ENCODE results near the gene SPTBN4.

Gene SPTBN4

GRCh38 chr19:40575326-40575725 lies 108.5 kb downstream of the SPTBN4 start:
- Histone ChIP-seq H3K9me3 (ENCODE audit: control insufficient read depth, low read length) (no peaks in the 10 kb centered on the region), H3K9ac (ENCODE audit: low read length) (no peak overlapping the region), H3K4me1 (ENCODE audit: control insufficient read depth, insufficient read depth, low read length) (peaks cover 3% of the 10 kb centered on the region), H3K27me3 (replicated peaks; ENCODE audit: control insufficient read depth, insufficient read depth, low read length) (no peaks in the 10 kb centered on the region), H3K4me3 (ENCODE audit: low read length) (no peak overlapping the region), H3K36me3 (ENCODE audit: control insufficient read depth, insufficient read depth, low read length, severe bottlenecking) (peaks cover 3% of the 10 kb centered on the region)
- DNase-seq (ENCODE audit: low read depth) = no peak

- Histone ChIP-seq H3K4me1 (ENCODE audit: control insufficient read depth, insufficient read depth, low read length) (peaks cover 3% of the 10 kb centered on the region), H3K36me3 (ENCODE audit: control insufficient read depth, insufficient read depth, low read length, severe bottlenecking) (peaks cover 8% of the 10 kb centered on the region), H3K9ac (ENCODE audit: low read length) (peak overlapping the region; percentile 34), H3K9me3 (ENCODE audit: control insufficient read depth, low read length) (no peaks in the 10 kb centered on the region), H3K27me3 (replicated peaks; ENCODE audit: control insufficient read depth, insufficient read depth, low read length) (no peaks in the 10 kb centered on the region), H3K4me3 (ENCODE audit: low read length) (peak overlapping the region; percentile 90)
- no peak for DNase-seq (ENCODE audit: low read depth)
Measured at GRCh38 chr19:40576151-40576584, 109.4 kb downstream of the SPTBN4 start.

GRCh38 chr19:40576585-40577451 lies 110.0 kb downstream of the SPTBN4 start, which contains the start of gene SHKBP1:
TSS of gene SHKBP1 (plus strand) at chr19:40576873. CDS start at chr19:40576900, 27 bp downstream.
- peaks cover 10% of the 10 kb centered on the region for H3K36me3 ChIP-seq (ENCODE audit: control insufficient read depth, insufficient read depth, low read length, severe bottlenecking)
- H3K9ac ChIP-seq (ENCODE audit: low read length) = peak within 1 kb of the TSS; percentile 84
- DNase-seq (ENCODE audit: low read depth) = peak; percentile 97
- no peaks in the 10 kb centered on the region for H3K9me3 ChIP-seq (ENCODE audit: control insufficient read depth, low read length)
- no peaks in the 10 kb centered on the region for H3K27me3 ChIP-seq (replicated peaks; ENCODE audit: control insufficient read depth, insufficient read depth, low read length)
- peaks cover 3% of the 10 kb centered on the region for H3K4me1 ChIP-seq (ENCODE audit: control insufficient read depth, insufficient read depth, low read length)
- peak within 1 kb of the TSS; percentile 90 for H3K4me3 ChIP-seq (ENCODE audit: low read length)

- Histone ChIP-seq H3K27me3 (replicated peaks; ENCODE audit: control insufficient read depth, insufficient read depth, low read length) (no peaks in the 10 kb centered on the region), H3K9me3 (ENCODE audit: control insufficient read depth, low read length) (no peaks in the 10 kb centered on the region), H3K9ac (ENCODE audit: low read length) (no peak overlapping the region), H3K4me3 (ENCODE audit: low read length) (no peak overlapping the region), H3K36me3 (ENCODE audit: control insufficient read depth, insufficient read depth, low read length, severe bottlenecking) (peaks cover 18% of the 10 kb centered on the region), H3K4me1 (ENCODE audit: control insufficient read depth, insufficient read depth, low read length) (peaks cover 3% of the 10 kb centered on the region)
- DNase-seq (ENCODE audit: low read depth) = no peak
Measured at GRCh38 chr19:40578442-40578908, 111.7 kb downstream of the SPTBN4 start.

DNA sequence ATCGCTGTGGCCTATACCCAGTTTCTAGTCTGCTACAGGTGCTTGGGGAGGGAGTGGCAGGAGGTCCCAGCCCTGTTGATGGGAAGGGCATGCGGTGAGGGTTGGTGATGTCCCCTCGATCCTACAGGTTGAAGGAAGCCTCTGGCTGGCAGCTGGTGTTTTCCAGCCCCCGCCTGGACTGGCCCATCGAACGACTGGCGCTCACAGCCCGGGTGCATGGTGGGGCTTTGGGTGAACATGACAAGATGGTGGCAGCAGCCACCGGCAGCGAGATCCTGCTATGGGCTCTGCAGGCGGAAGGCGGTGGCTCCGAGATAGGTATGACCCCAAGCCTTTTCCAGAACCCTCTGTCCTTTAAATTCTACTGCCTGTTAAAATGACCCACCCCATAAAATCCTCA lies 113.8 kb downstream of the SPTBN4 start:
- no peak overlapping the region for H3K4me3 ChIP-seq (ENCODE audit: low read length)
- no peak overlapping the region for H3K9ac ChIP-seq (ENCODE audit: low read length)
- H3K36me3 ChIP-seq (ENCODE audit: control insufficient read depth, insufficient read depth, low read length, severe bottlenecking) = peaks cover 22% of the 10 kb centered on the region
- peaks cover 3% of the 10 kb centered on the region for H3K4me1 ChIP-seq (ENCODE audit: control insufficient read depth, insufficient read depth, low read length)
- no peaks in the 10 kb centered on the region for H3K27me3 ChIP-seq (replicated peaks; ENCODE audit: control insufficient read depth, insufficient read depth, low read length)
- no peak for DNase-seq (ENCODE audit: low read depth)
- H3K9me3 ChIP-seq (ENCODE audit: control insufficient read depth, low read length) = no peaks in the 10 kb centered on the region

DNA sequence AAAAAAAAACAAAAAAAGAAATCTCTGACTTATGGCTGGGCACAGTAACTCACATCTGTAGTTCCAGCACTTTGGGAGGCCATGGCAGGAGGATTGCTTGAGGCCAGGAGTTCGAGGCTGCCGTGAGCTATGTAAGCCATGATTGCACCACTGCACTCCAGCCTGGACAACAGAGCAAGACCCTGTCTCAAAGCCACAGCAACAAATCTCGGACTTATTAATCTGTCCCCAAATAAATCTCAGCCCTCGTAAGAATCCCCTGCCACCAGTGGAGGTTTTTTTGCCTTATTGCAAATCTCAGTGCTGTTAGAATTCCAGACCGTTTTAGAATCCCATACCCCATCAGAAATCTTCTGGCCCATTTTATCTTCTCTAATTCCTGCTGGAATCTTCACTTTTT lies 114.7 kb downstream of the SPTBN4 start:
- Histone ChIP-seq H3K4me3 (ENCODE audit: low read length) (no peak overlapping the region), H3K36me3 (ENCODE audit: control insufficient read depth, insufficient read depth, low read length, severe bottlenecking) (peaks cover 22% of the 10 kb centered on the region), H3K4me1 (ENCODE audit: control insufficient read depth, insufficient read depth, low read length) (peaks cover 3% of the 10 kb centered on the region), H3K27me3 (replicated peaks; ENCODE audit: control insufficient read depth, insufficient read depth, low read length) (no peaks in the 10 kb centered on the region), H3K9ac (ENCODE audit: low read length) (no peak overlapping the region), H3K9me3 (ENCODE audit: control insufficient read depth, low read length) (no peaks in the 10 kb centered on the region)
- no peak for DNase-seq (ENCODE audit: low read depth)

DNA sequence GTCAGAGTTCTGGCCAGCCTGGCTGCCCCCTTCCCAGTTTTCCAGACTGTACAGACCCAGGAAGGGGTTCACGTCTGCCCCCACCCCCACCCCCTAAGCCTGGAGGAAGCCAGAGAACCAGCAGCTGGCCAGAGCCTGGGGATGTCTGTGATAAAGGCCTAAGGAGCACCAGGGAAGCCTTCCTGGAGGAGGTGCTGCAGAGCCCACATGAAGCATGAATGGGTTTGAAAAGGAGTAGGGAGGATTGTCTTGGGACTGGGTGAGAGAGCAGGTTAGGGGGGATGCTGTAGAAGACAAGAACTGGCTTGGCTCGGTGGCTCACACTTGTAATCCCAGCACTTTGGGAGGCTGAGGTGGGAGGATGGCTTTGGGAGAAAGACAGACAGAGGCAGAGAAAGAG lies 115.7 kb downstream of the SPTBN4 start:
- H3K9me3 ChIP-seq (ENCODE audit: control insufficient read depth, low read length) = no peaks in the 10 kb centered on the region
- DNase-seq (ENCODE audit: low read depth) = no peak
- no peak overlapping the region for H3K4me3 ChIP-seq (ENCODE audit: low read length)
- no peaks in the 10 kb centered on the region for H3K27me3 ChIP-seq (replicated peaks; ENCODE audit: control insufficient read depth, insufficient read depth, low read length)
- no peak overlapping the region for H3K9ac ChIP-seq (ENCODE audit: low read length)
- peaks cover under 1% of the 10 kb centered on the region for H3K4me1 ChIP-seq (ENCODE audit: control insufficient read depth, insufficient read depth, low read length)
- H3K36me3 ChIP-seq (ENCODE audit: control insufficient read depth, insufficient read depth, low read length, severe bottlenecking) = peaks cover 25% of the 10 kb centered on the region

- H3K4me1 ChIP-seq (ENCODE audit: control insufficient read depth, insufficient read depth, low read length) = no peaks in the 10 kb centered on the region
- no peak overlapping the region for H3K9ac ChIP-seq (ENCODE audit: low read length)
- no peaks in the 10 kb centered on the region for H3K9me3 ChIP-seq (ENCODE audit: control insufficient read depth, low read length)
- H3K36me3 ChIP-seq (ENCODE audit: control insufficient read depth, insufficient read depth, low read length, severe bottlenecking) = peaks cover 25% of the 10 kb centered on the region
- no peaks in the 10 kb centered on the region for H3K27me3 ChIP-seq (replicated peaks; ENCODE audit: control insufficient read depth, insufficient read depth, low read length)
- no peak for DNase-seq (ENCODE audit: low read depth)
- H3K4me3 ChIP-seq (ENCODE audit: low read length) = no peak overlapping the region
Measured at GRCh38 chr19:40583283-40583682, 116.5 kb downstream of the SPTBN4 start.

DNA sequence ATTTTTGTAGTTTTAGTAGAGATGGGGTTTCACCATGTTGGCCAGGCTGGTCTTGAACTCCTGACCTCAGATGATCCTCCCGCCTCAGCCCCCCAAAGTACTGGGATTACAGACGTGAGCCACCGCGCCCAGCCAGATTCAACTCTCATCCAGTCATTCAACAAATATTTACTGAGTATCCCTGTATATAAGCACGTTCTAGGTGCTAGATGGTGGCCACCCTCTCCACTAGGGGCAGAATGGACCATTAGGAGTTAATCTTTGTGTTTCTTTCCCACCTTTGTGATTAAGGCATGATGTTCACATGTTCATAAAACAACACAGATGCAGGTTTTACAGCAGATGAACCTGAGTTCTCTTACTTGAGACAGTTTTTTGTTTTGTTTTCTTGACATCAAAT lies 117.2 kb downstream of the SPTBN4 start:
- Histone ChIP-seq H3K36me3 (ENCODE audit: control insufficient read depth, insufficient read depth, low read length, severe bottlenecking) (peaks cover 25% of the 10 kb centered on the region), H3K27me3 (replicated peaks; ENCODE audit: control insufficient read depth, insufficient read depth, low read length) (no peaks in the 10 kb centered on the region), H3K4me1 (ENCODE audit: control insufficient read depth, insufficient read depth, low read length) (no peaks in the 10 kb centered on the region), H3K4me3 (ENCODE audit: low read length) (no peak overlapping the region), H3K9me3 (ENCODE audit: control insufficient read depth, low read length) (no peaks in the 10 kb centered on the region), H3K9ac (ENCODE audit: low read length) (no peak overlapping the region)
- no peak for DNase-seq (ENCODE audit: low read depth)

DNA sequence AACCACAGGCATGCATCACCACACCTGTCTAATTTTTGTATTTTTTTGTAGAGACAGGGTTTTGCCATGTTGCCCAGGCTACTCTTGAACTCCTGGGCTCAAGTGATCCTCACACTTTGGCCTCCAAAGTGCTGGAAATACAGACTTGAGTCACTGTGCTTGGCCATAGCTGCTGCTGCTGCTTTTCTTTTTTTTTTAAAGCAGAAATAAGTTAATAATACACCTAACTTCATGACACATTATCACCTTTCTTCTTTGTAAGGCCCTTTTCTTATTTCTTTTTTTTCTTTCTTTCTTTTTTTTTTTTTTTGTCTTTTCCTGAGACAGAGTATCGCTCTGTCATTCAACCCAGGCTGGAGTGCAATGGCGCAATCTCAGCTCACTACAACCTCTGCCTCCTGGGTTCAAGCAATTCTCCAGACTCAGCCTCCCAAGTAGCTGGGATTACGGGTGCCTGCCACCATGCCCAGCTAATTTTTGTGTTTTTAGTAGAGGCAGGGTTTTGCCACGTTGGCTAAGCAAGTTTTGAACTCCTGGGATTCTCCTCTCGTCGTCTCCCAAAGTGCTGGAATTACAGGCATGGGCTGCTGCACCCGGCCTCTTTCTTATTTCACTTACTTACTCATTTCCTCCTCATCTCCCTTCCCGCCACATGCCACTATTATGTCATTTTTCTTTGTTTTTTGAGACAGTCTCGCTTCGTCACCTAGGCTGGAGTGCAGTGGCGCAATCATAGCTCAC lies 118.6 kb downstream of the SPTBN4 start:
- Histone ChIP-seq H3K4me1 (ENCODE audit: control insufficient read depth, insufficient read depth, low read length) (no peaks in the 10 kb centered on the region), H3K27me3 (replicated peaks; ENCODE audit: control insufficient read depth, insufficient read depth, low read length) (no peaks in the 10 kb centered on the region), H3K36me3 (ENCODE audit: control insufficient read depth, insufficient read depth, low read length, severe bottlenecking) (peaks cover 22% of the 10 kb centered on the region), H3K9ac (ENCODE audit: low read length) (no peak overlapping the region), H3K9me3 (ENCODE audit: control insufficient read depth, low read length) (no peaks in the 10 kb centered on the region), H3K4me3 (ENCODE audit: low read length) (no peak overlapping the region)
- DNase-seq (ENCODE audit: low read depth) = no peak

- Histone ChIP-seq H3K9me3 (ENCODE audit: control insufficient read depth, low read length) (no peaks in the 10 kb centered on the region), H3K27me3 (replicated peaks; ENCODE audit: control insufficient read depth, insufficient read depth, low read length) (no peaks in the 10 kb centered on the region), H3K4me1 (ENCODE audit: control insufficient read depth, insufficient read depth, low read length) (no peaks in the 10 kb centered on the region), H3K9ac (ENCODE audit: low read length) (no peak overlapping the region), H3K4me3 (ENCODE audit: low read length) (no peak overlapping the region), H3K36me3 (ENCODE audit: control insufficient read depth, insufficient read depth, low read length, severe bottlenecking) (peaks cover 17% of the 10 kb centered on the region)
- DNase-seq (ENCODE audit: low read depth) = no peak
Measured at GRCh38 chr19:40585982-40586422, 119.2 kb downstream of the SPTBN4 start.
